Spleen (tissue), 11 donors: ENCODE results near the gene CRACDL. TPM values are rescaled to one million over a fixed set of nuclear protein-coding genes. Genes with fewer than 3 reads are reported as not detected.
A peak's percentile ranks its signal among the peaks of the same experiment; 100 is the strongest.

ENCODE experiments used
- DNase-seq: peaks from one replicate; pipeline ENCODE4 v3.0.0-alpha.2; 2020
- H3K27ac ChIP-seq, 8 donors: fragments of 200-600 bp; sonication (generic) in 7 of 8; 1 replicate in 4 of 8; 2 replicates in 4 of 8; pipeline versions ENCODE4 v1.5.0 to v1.8.0; 2016 to 2021; ENCODE audit warnings: inconsistent platforms in 4 of 8, mild to moderate bottlenecking in 4 of 8, moderate library complexity in 1 of 8
- H3K27me3 ChIP-seq, 7 donors: fragments of 200-600 bp; sonication (generic) in 6 of 7; replicated peaks in 1 of 7; 1 replicate in 4 of 7; 2 replicates in 3 of 7; pipeline versions ENCODE4 v1.5.0 to v1.8.0; 2016 to 2021; ENCODE audit warnings: inconsistent platforms in 3 of 7, mild to moderate bottlenecking in 1 of 7
- H3K36me3 ChIP-seq, 6 donors: fragments of 200-600 bp; sonication (generic) in 5 of 6; 1 replicate in 4 of 6; 2 replicates in 2 of 6; pipeline versions ENCODE4 v1.5.0 to v1.8.0; 2016 to 2021; ENCODE audit warnings: inconsistent platforms in 2 of 6
- H3K4me1 ChIP-seq, 6 donors: fragments of 200-600 bp; sonication (generic) in 5 of 6; 1 replicate in 3 of 6; 2 replicates in 3 of 6; pipeline versions ENCODE4 v1.5.0 to v1.8.0; 2016 to 2021; ENCODE audit warnings: inconsistent platforms in 3 of 6
- H3K4me3 ChIP-seq, 8 donors: fragments of 200-600 bp; sonication (generic) in 7 of 8; 1 replicate in 4 of 8; 2 replicates in 4 of 8; pipeline versions ENCODE4 v1.5.0 to v1.8.0; 2016 to 2021; ENCODE audit warnings: inconsistent platforms in 4 of 8, mild to moderate bottlenecking in 4 of 8, moderate library complexity in 2 of 8
- H3K9me3 ChIP-seq, 8 donors: fragments of 200-600 bp; sonication (generic) in 7 of 8; 1 replicate in 4 of 8; 2 replicates in 4 of 8; pipeline versions ENCODE4 v1.5.0 to v1.8.0; 2016 to 2021; ENCODE audit warnings: inconsistent platforms in 4 of 8
- CTCF ChIP-seq, 11 experiments: fragments of 200-600 bp in 7 of 11; fragments of 450-650 bp in 4 of 11; sonication (generic) in 4 of 11; IDR thresholded peaks in 8 of 11; conservative IDR thresholded peaks in 3 of 11; 1 replicate in 7 of 11; 2 replicates in 4 of 11; pipeline versions ENCODE4 v1.4.0 to v1.8.0; 2016 to 2021; ENCODE audit warnings: antibody characterized with exemption in 11 of 11, inconsistent platforms in 4 of 11, mild to moderate bottlenecking in 1 of 11
- POLR2A ChIP-seq, 3 donors: fragments of 450-650 bp; IDR thresholded peaks; one replicate each; pipeline ENCODE4 v1.5.1; 2017; ENCODE audit warnings: antibody characterized with exemption in 3 of 3, mild to moderate bottlenecking in 1 of 3
- POLR2AphosphoS5 ChIP-seq, 3 donors: sonication (generic); formaldehyde crosslinking; IDR thresholded peaks; one replicate each; pipeline ENCODE4 v1.5.1; 2017; ENCODE audit warnings: antibody characterized with exemption in 3 of 3
- WGBS, 5 donors: extraction: QIAGEN DNeasy Blood & Tissue Kit in 3 of 5; methylation state at CpG; one replicate each; pipeline versions ENCODE4 v1.1.5 to v1.1.7; 2013 to 2018; 5-methylcytosine and 5-hydroxymethylcytosine counted together
- intact Hi-C: fragments of 100-400 bp; cut with DNase I; formaldehyde crosslinking; loops from one replicate; pipeline ENCODE4 v1.15.0; 2023; ENCODE audit warnings: low total_unique reads
- polyA plus RNA-seq, 3 donors: library from polyadenylated mRNA; stranded (reverse); fragments of 200-250 nt; gene quantifications; one replicate each; pipeline ENCODE4 v1.2.1, GENCODE V29; 2013
- total RNA-seq, 7 donors: library from RNA; depleted of rRNA in 3 of 7; stranded (reverse); fragments of >200 nt in 3 of 7; fragmentation: NEBNext Ultra II Directional in 4 of 7; extraction: Animal tissue kit (Norgen Biotek cat#: 25700) in 4 of 7; gene quantifications; one replicate each; pipeline versions ENCODE4 v1.1.0 to v1.2.1, GENCODE V29; 2016 to 2021
- donor health status: healthy with polysubstance abuse.
- donor health status: DM: no; HTN: no; CAD: no; lungs with moderate emphysema.
- donor health status: DM: no; HTN: no; CAD: no.
- donor health status: Bipolar disorder and iron deficiency.
- donor health status: healthy.
- donor health status: DM: no; HTN: no; CAD: no.
- donor health status: DM: yes; HTN: yes; CAD: no.

CRACDL gene
- total and polyA plus RNA-seq, 10 donors: 0.52 to 5.1 (median 1.4) TPM

DNA sequence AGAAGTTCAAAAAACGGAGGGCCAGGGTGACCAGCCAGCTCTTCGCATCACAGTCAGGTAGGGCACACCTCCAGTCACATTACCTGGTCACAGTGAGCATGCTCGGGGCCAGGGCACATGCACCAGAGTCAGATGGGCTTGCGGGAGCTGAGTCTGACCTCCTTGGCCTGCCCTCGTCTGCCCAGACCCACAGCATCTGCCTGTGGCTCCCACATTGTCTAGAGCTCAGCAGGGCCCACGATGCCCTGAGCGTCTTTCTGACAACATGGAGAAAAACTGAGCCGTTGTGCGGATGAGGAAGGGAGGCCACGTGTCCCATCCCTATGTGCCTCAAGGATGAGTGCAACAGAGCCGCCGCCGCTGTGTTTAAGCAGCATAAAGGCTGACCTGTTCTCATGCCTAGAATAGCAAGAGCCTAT, 37.6 kb downstream of the CRACDL start:
- intact Hi-C loops: no loop called here
- WGBS, 5 donors: 87 to 95% (median 91%) methylated on average over 12 to 13 of the region's 13 CpGs
- H3K27ac ChIP-seq: no peak overlapping the region
- TF ChIP-seq POLR2AphosphoS5 (IDR thresholded peaks at IDR 0.05) (no peak), CTCF (IDR thresholded peaks at IDR 0.05 in 8 of 11, conservative IDR thresholded peaks at IDR 0.05 in 3 of 11) (no peak), POLR2A (IDR thresholded peaks at IDR 0.05) (no peak)
- DNase-seq: no peak
- no peak overlapping the region for H3K4me3 ChIP-seq
- no peaks in the 10 kb centered on the region for H3K4me1 ChIP-seq
- H3K36me3 ChIP-seq: no peaks in the 10 kb centered on the region
- no peaks in the 10 kb centered on the region for H3K27me3 ChIP-seq
- H3K9me3 ChIP-seq: no peaks in the 10 kb centered on the region

DNA sequence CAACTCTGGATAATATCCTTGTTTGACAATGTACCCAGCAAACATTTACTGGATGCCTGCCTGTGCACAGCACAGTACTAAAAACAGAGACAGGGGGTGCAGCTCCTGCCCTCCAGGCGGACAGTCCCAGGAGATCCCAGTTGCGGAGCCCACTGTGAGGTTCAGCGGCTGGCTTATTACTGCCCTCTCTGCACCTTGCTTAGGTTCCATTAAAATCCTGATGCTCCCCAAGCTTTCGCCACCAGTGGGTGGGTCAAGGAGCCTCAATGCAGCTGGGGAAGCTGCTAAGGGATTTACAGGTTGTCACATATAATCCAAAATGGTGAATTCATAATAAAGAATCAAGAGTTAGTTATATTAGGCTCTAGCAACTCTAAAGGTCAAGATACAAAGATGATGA, 38.3 kb downstream of the CRACDL start:
- Histone ChIP-seq H3K4me1 (no peaks in the 10 kb centered on the region), H3K27ac (no peak overlapping the region), H3K36me3 (no peaks in the 10 kb centered on the region), H3K4me3 (no peak overlapping the region), H3K9me3 (no peaks in the 10 kb centered on the region), H3K27me3 (no peaks in the 10 kb centered on the region)
- peak; percentile 18 for DNase-seq
- intact Hi-C loops: no loop called here
- TF ChIP-seq CTCF (IDR thresholded peaks at IDR 0.05 in 8 of 11, conservative IDR thresholded peaks at IDR 0.05 in 3 of 11) (no peak), POLR2AphosphoS5 (IDR thresholded peaks at IDR 0.05) (no peak), POLR2A (IDR thresholded peaks at IDR 0.05) (no peak)
- WGBS, 5 donors: 91 to 98% (median 96%) methylated on average over 4 of the region's 4 CpGs

DNA sequence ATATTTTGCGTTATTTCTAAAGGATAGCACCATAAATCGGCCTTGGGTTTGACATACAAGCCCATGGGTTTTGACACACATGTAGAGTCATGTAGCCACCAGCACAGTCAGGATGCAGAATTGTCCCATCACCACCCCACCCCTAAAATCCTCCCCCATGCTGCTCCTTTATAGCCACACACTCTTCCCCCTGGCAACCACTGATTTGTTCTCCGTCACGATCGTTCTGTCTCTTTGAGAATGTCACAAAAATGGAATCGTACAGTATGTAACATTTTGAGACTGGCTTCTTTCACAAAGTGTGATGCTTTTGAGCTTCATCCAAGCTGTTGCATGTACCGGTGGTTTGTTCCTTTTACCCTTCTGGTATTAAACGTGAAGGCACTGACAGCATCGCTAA, 39.1 kb downstream of the CRACDL start:
- intact Hi-C loops: no loop called here
- no peak overlapping the region for H3K4me3 ChIP-seq
- TF ChIP-seq POLR2AphosphoS5 (IDR thresholded peaks at IDR 0.05): no peak
- no peak for TF ChIP-seq POLR2A (IDR thresholded peaks at IDR 0.05)
- no peak for TF ChIP-seq CTCF (IDR thresholded peaks at IDR 0.05 in 8 of 11, conservative IDR thresholded peaks at IDR 0.05 in 3 of 11)
- DNase-seq: no peak
- no peaks in the 10 kb centered on the region for H3K36me3 ChIP-seq
- 91 to 95% (median 92%) methylated on average over 8 to 9 of the region's 9 CpGs for WGBS, 5 donors
- H3K4me1 ChIP-seq: no peaks in the 10 kb centered on the region
- H3K27me3 ChIP-seq: no peaks in the 10 kb centered on the region
- no peaks in the 10 kb centered on the region for H3K9me3 ChIP-seq
- H3K27ac ChIP-seq: no peak overlapping the region

DNA sequence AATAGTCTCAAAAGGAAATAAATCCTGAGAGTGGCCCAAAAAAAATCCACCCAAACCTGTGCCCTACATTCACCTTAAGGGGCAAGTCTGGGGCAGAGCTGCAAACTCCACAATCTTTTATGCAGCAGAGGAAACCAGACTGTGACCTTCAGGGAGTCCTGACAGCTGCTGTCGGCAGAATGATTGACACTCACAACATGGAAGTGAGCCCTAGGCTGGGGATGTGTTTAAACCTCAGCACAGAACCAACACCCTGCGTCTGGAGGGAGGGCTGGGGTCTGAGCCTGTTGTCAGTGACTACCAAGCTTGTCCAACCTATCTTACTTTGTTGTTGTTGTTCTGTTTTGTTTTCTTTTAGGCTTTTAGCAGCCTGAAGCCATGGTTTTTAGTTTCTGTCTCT, 39.6 kb downstream of the CRACDL start:
- Histone ChIP-seq H3K4me1 (no peaks in the 10 kb centered on the region), H3K4me3 (no peak overlapping the region), H3K9me3 (no peaks in the 10 kb centered on the region), H3K36me3 (no peaks in the 10 kb centered on the region), H3K27me3 (no peaks in the 10 kb centered on the region), H3K27ac (no peak overlapping the region)
- 40 to 49% (median 43%) methylated on average over 2 of the region's 2 CpGs for WGBS, 5 donors
- intact Hi-C loops: no loop called here
- TF ChIP-seq CTCF (IDR thresholded peaks at IDR 0.05 in 8 of 11, conservative IDR thresholded peaks at IDR 0.05 in 3 of 11) (no peak), POLR2AphosphoS5 (IDR thresholded peaks at IDR 0.05) (no peak), POLR2A (IDR thresholded peaks at IDR 0.05) (no peak)
- DNase-seq: no peak
